ENCODE results near the gene CCDC160.

The CCDC160 gene

DNA sequence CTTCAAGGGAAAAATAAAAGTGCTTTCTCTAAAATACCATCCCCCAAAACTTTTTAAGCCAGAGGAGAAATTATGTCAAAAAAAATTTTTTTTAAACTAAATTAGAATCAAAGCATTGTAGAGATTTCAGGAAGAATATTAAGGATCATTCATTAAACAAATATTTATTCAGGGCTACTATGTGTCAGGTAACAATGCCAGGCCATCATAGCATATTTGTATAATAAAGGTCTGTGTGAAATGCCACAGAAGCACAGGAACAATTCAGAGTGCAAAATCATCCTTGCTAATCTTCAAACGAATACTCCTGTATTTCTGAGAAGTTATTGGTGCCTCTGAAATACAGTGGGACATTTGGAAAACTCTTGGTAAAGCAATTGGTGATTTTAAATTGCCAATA, 2.0 kb downstream of the CCDC160 start:
- H3K4me3 ChIP-seq: no peak overlapping the region
- no peak for DNase-seq (ENCODE audit: low spot score)
- TF ChIP-seq, protein P1, sequence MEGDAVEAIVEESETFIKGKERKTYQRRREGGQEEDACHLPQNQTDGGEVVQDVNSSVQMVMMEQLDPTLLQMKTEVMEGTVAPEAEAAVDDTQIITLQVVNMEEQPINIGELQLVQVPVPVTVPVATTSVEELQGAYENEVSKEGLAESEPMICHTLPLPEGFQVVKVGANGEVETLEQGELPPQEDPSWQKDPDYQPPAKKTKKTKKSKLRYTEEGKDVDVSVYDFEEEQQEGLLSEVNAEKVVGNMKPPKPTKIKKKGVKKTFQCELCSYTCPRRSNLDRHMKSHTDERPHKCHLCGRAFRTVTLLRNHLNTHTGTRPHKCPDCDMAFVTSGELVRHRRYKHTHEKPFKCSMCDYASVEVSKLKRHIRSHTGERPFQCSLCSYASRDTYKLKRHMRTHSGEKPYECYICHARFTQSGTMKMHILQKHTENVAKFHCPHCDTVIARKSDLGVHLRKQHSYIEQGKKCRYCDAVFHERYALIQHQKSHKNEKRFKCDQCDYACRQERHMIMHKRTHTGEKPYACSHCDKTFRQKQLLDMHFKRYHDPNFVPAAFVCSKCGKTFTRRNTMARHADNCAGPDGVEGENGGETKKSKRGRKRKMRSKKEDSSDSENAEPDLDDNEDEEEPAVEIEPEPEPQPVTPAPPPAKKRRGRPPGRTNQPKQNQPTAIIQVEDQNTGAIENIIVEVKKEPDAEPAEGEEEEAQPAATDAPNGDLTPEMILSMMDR (IDR thresholded peaks at IDR 0.05): no peak
- no peak overlapping the region for H3K27ac ChIP-seq

- TF ChIP-seq, protein P1 (IDR thresholded peaks at IDR 0.05): no peak
- no peak overlapping the region for H3K27ac ChIP-seq
- no peak for DNase-seq (ENCODE audit: low spot score)
- no peak overlapping the region for H3K4me3 ChIP-seq
Observed at GRCh38 chrX:134240209-134240608, 3.2 kb downstream of the CCDC160 start.

DNA sequence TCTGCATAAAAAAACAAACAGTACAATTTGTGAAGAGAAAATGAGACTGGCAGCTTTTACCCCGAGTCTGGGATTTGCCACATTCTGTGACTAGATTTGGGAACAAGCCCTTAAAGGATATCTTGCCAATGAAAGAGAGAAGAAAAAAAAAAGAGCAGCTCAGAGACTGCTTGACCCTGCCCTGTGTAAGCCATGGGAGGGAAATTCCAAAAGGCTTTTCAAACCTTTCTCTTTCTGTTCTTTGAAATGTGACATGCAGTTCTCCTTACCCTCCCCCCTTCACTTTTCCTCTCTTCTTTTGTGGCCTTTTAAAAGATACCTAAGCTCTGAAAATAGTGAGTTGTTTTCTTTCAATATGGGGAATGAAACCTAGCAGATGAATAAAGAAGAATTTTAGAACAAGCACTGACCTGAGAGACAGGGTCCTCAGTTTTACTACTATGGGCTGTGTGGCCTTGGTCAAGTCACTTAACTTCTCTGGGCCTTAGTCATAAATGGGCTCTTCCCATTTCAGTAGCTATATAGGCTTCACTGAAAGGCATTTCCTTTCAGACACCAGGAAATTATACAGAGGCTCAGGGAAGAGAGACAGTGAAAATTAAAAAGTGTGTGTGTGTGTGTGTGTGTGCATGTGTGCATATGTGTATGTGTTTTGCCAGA, 5.1 kb downstream of the CCDC160 start:
- DNase-seq (ENCODE audit: low spot score): no peak
- Histone ChIP-seq H3K4me3 (no peak overlapping the region), H3K27ac (no peak overlapping the region)
- TF ChIP-seq, protein P1 (IDR thresholded peaks at IDR 0.05): no peak

- DNase-seq (ENCODE audit: low spot score): no peak
- Histone ChIP-seq H3K27ac (no peak overlapping the region), H3K4me3 (no peak overlapping the region)
- TF ChIP-seq, protein P1 (IDR thresholded peaks at IDR 0.05): no peak
Observed at GRCh38 chrX:134244043-134244442, 7.1 kb downstream of the CCDC160 start.

DNA sequence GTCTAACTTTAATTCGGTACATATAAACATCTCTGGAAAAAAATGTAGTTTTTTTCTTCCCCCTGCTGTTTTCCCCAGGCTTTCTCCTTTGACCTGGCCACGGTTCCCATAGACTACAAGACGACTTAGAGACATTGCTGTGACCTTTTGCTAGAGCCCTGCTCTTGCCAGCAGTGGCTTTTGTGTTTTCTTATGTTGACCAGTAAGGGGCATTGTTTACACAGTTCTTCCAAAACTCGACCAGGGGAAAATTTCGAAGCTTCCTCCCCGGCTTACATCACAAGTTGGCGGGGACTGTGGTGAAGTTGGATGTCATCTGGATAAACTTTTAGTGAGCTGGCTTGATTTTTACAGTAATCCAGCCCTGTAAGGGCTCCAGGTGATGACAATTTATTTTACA, 9.3 kb downstream of the CCDC160 start:
- Histone ChIP-seq H3K4me3 (no peak overlapping the region), H3K27ac (no peak overlapping the region)
- TF ChIP-seq, protein P1 (IDR thresholded peaks at IDR 0.05): no peak
- DNase-seq (ENCODE audit: low spot score): no peak

DNA sequence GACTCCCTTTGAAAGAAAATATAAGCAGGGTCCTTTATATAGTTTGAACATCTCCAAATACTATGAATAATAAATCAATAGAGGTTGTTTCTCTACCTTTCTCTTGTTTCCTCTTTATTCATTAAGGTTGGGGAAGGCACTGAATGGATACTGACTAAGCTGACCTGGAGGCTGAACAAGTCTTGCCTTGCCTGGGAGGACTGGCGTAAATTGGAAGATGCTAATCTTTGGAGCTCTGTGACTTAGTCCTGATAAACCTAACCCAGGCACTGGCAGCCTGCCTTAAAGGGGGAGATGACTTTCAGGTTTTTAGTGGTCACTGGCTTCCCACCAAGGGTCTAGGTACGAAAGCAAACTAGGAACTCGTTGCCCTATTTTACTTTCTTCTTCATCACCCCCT, 10.5 kb downstream of the CCDC160 start:
- no peak overlapping the region for H3K27ac ChIP-seq
- no peak for DNase-seq (ENCODE audit: low spot score)
- H3K4me3 ChIP-seq: no peak overlapping the region
- TF ChIP-seq, protein P1 (IDR thresholded peaks at IDR 0.05): no peak

DNA sequence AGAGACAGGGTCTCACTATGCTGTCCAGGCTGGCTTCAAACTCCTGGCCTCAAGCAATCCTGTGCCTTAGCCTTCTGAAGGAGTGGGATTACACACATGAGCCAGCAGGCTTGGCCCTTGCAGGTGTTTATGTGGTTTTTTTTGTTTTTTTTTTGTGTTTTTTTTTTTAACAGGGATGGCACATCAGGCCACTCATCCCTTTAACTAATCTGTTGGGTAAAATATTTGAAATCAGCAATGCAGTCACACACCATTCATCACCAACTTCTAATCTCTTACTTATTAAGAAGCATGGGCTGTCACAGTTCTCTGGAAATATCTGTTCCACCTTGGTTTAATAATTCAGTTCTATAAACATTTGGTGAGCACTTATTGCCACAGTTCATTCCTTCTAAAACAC, 12.3 kb downstream of the CCDC160 start:
- H3K27ac ChIP-seq: no peak overlapping the region
- TF ChIP-seq, protein P1 (IDR thresholded peaks at IDR 0.05): no peak
- no peak for DNase-seq (ENCODE audit: low spot score)
- no peak overlapping the region for H3K4me3 ChIP-seq

All from coronary artery (tissue), 2 donors.